Tibial artery (tissue), 4 donors: ENCODE results near the gene ARHGAP15.

Source experiments
- DNase-seq, 2 donors: peaks; one replicate each; pipeline ENCODE4 v3.0.0-alpha.2; 2019
- H3K27ac ChIP-seq, 2 donors: fragments of 200-600 bp; sonication (generic) in 1 of 2; 1 replicate in 1 of 2; 2 replicates in 1 of 2; pipeline ENCODE4 v1.5.1; 2018 to 2019; ENCODE audit warnings: mild to moderate bottlenecking in 1 of 2
- H3K27me3 ChIP-seq, 2 donors: fragments of 200-600 bp; sonication (generic) in 1 of 2; one replicate each; pipeline versions ENCODE4 v1.5.1 to v1.6.0; 2016 to 2019
- H3K36me3 ChIP-seq, 3 donors: fragments of 200-600 bp; sonication (generic) in 2 of 3; one replicate each; pipeline ENCODE4 v1.5.1; 2016 to 2019; ENCODE audit warnings: mild to moderate bottlenecking in 2 of 3
- H3K4me1 ChIP-seq, 4 donors: fragments of 200-600 bp; sonication (generic) in 2 of 4; 1 replicate in 3 of 4; 2 replicates in 1 of 4; pipeline ENCODE4 v1.5.1; 2016 to 2019
- H3K4me3 ChIP-seq, 2 donors: fragments of 200-600 bp; sonication (generic) in 1 of 2; 1 replicate in 1 of 2; 2 replicates in 1 of 2; pipeline ENCODE4 v1.5.1; 2018 to 2019; ENCODE audit warnings: mild to moderate bottlenecking in 2 of 2
- H3K9me3 ChIP-seq, 3 donors: fragments of 200-600 bp; sonication (generic) in 1 of 3; one replicate each; pipeline ENCODE4 v1.5.1; 2016 to 2019
- CTCF ChIP-seq, 2 experiments: fragments of 200-600 bp in 1 of 2; fragments of 450-650 bp in 1 of 2; IDR thresholded peaks; one replicate each; pipeline ENCODE4 v1.5.1; 2017 to 2019; ENCODE audit warnings: antibody characterized with exemption in 2 of 2, mild to moderate bottlenecking in 1 of 2, moderate library complexity in 1 of 2
- intact Hi-C: fragments of 100-400 bp; cut with DNase I; formaldehyde crosslinking; loops from one replicate; pipeline ENCODE4 v1.15.0; 2023; ENCODE audit warnings: low total_unique reads

Gene ARHGAP15

DNA sequence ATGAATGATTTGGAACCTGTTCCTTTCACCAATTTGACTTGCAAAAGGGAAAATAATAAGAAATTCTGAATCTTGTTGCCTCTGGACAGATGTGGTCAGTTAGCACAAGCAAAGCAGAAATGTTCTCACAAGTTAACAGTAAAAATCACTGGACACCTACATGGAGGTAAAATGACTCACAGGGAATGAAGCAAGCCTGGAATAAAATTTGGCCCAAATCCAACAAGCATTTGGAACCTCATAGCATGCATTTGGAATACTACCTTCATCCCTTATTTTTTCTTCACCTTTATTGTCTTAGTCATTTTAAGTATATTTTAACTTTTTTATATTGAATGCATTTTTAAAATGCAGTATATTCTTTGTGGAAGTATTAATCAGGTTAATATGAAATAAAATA lies 602.9 kb downstream of the ARHGAP15 start:
- Histone ChIP-seq H3K36me3 (no peaks in the 10 kb centered on the region), H3K9me3 (no peaks in the 10 kb centered on the region), H3K27ac (no peak overlapping the region), H3K4me1 (no peaks in the 10 kb centered on the region), H3K4me3 (no peak overlapping the region), H3K27me3 (no peaks in the 10 kb centered on the region)
- TF ChIP-seq CTCF (IDR thresholded peaks at IDR 0.05) = no peak
- DNase-seq = no peak
- intact Hi-C loops = no loop called here

DNA sequence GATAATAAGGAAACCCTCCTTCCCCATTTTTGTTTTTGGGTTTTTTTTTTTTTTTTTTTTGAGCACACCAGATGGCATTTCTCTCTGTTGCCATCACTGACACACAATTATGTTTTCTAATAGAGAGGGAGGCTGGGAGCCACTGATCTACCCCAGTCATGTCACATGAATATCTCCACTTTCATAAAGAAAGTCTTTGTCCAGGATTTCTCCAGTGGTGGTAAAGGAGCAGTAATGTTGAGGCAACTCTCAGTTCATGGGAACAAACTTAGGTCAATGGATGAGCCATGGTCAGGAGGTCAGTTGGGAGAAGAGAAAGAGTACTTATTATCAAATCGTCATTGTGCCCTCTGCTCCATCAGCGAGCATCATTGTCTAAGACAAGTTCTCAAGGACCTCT lies 603.7 kb downstream of the ARHGAP15 start:
- Histone ChIP-seq H3K4me3 (no peak overlapping the region), H3K27ac (no peak overlapping the region), H3K36me3 (no peaks in the 10 kb centered on the region), H3K4me1 (no peaks in the 10 kb centered on the region), H3K27me3 (no peaks in the 10 kb centered on the region), H3K9me3 (no peaks in the 10 kb centered on the region)
- intact Hi-C loops = no loop called here
- DNase-seq = no peak
- no peak for TF ChIP-seq CTCF (IDR thresholded peaks at IDR 0.05)

DNA sequence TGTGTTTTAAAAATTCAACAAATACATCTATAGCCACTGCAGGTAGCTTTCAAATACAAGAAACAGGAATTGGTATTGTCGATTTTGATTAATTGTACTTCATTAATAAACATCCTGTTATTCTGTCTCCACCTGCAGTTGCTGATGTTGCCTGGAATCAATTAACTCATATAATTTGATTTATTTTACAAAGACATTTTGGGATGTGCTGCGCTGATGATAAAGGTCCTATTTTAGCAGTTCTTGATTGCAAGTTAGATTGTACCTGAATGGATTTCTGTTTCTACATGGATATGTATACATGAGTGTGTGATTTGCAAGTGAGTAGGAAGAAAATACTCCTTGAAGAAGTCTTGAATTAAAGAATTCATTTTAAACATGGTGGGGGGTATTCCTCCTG lies 605.3 kb downstream of the ARHGAP15 start:
- no peak for TF ChIP-seq CTCF (IDR thresholded peaks at IDR 0.05)
- no peaks in the 10 kb centered on the region for H3K36me3 ChIP-seq
- intact Hi-C loops = no loop called here
- H3K27ac ChIP-seq = no peak overlapping the region
- no peak for DNase-seq
- H3K9me3 ChIP-seq = no peaks in the 10 kb centered on the region
- no peaks in the 10 kb centered on the region for H3K27me3 ChIP-seq
- no peak overlapping the region for H3K4me3 ChIP-seq
- H3K4me1 ChIP-seq = no peaks in the 10 kb centered on the region

DNA sequence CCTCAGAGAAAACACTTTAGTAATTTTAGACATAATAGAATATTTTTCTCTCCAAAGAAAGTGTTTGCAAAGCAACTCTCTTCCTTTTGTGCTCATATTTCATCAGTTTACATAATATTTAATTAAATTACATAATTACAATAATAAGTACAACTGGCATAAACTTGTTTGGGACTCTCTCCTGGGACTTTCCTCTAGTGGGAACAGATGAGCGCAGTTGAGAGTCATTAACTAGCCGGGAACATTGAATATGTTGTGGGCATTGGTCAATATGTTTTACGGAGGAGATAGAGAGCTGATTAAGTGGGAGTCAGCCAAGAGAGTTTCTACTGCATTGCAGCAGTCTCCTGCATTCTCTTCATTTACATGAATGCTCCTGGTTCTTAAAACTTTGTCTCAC lies 607.7 kb downstream of the ARHGAP15 start:
- DNase-seq = no peak
- no peaks in the 10 kb centered on the region for H3K9me3 ChIP-seq
- intact Hi-C loops = no loop called here

GRCh38 chr2:143740431-143740830 lies 611.2 kb downstream of the ARHGAP15 start:
- intact Hi-C loops = no loop called here
- Histone ChIP-seq H3K27ac (no peak overlapping the region), H3K4me1 (no peaks in the 10 kb centered on the region), H3K36me3 (no peaks in the 10 kb centered on the region), H3K9me3 (no peaks in the 10 kb centered on the region), H3K27me3 (no peaks in the 10 kb centered on the region), H3K4me3 (no peak overlapping the region)
- no peak for TF ChIP-seq CTCF (IDR thresholded peaks at IDR 0.05)
- no peak for DNase-seq

More for the DNA sequence above, 607.7 kb downstream of the ARHGAP15 start:
- Histone ChIP-seq H3K36me3 (no peaks in the 10 kb centered on the region), H3K27me3 (no peaks in the 10 kb centered on the region), H3K4me1 (no peaks in the 10 kb centered on the region), H3K27ac (no peak overlapping the region), H3K4me3 (no peak overlapping the region)
- TF ChIP-seq CTCF (IDR thresholded peaks at IDR 0.05) = no peak

GRCh38 chr2:143741205-143741604 lies 612.0 kb downstream of the ARHGAP15 start:
- no peak for TF ChIP-seq CTCF (IDR thresholded peaks at IDR 0.05)
- Histone ChIP-seq H3K36me3 (no peaks in the 10 kb centered on the region), H3K4me1 (no peaks in the 10 kb centered on the region), H3K4me3 (no peak overlapping the region), H3K27me3 (no peaks in the 10 kb centered on the region), H3K9me3 (no peaks in the 10 kb centered on the region), H3K27ac (no peak overlapping the region)
- no peak for DNase-seq
- intact Hi-C loops = no loop called here
